Neural progenitor cell (in vitro differentiated cells): ENCODE measurements around the gene OXSR1. TPM values are rescaled to one million over a fixed set of nuclear protein-coding genes. Genes with fewer than 3 reads are reported as not detected.

Experiments used
- DNase-seq: peaks from one replicate; pipeline ENCODE4 v3.0.0-alpha.2; 2016; ENCODE audit warnings: low spot score
- H2AFZ ChIP-seq: fragments of 200-600 bp; sonication (generic); replicated peaks from 2 replicates; pipeline ENCODE4 v1.6.1; 2016; ENCODE audit warnings: antibody characterized with exemption
- H3F3A ChIP-seq: fragments of 200-600 bp; sonication (generic); 2 replicates; pipeline ENCODE4 v1.6.1; 2016; ENCODE audit warnings: antibody characterized with exemption, low read depth
- H3K27ac ChIP-seq: fragments of 200-600 bp; sonication (generic); 2 replicates; pipeline ENCODE4 v1.5.1; 2016; ENCODE audit warnings: mild to moderate bottlenecking
- H3K27me3 ChIP-seq: fragments of 200-600 bp; sonication (generic); 2 replicates; pipeline ENCODE4 v1.6.1; 2016; ENCODE audit warnings: mild to moderate bottlenecking, moderate library complexity
- H3K36me3 ChIP-seq: fragments of 200-600 bp; sonication (generic); 2 replicates; pipeline ENCODE4 v1.5.1; 2016
- H3K4me1 ChIP-seq: fragments of 200-600 bp; sonication (generic); 2 replicates; pipeline ENCODE4 v1.6.1; 2016; ENCODE audit warnings: mixed run types
- H3K4me2 ChIP-seq: fragments of 200-600 bp; sonication (generic); 2 replicates; pipeline ENCODE4 v1.6.1; 2016
- H3K4me3 ChIP-seq: fragments of 200-600 bp; sonication (generic); 2 replicates; pipeline ENCODE4 v1.5.1; 2016
- H3K79me2 ChIP-seq: fragments of 200-600 bp; sonication (generic); 2 replicates; pipeline ENCODE4 v1.6.1; 2016; ENCODE audit warnings: low read depth
- H3K9ac ChIP-seq: fragments of 200-600 bp; sonication (generic); 2 replicates; pipeline ENCODE4 v1.6.1; 2016
- H3K9me3 ChIP-seq: fragments of 200-600 bp; sonication (generic); 2 replicates; pipeline ENCODE4 v1.5.1; 2016; ENCODE audit warnings: low read depth
- H4K20me1 ChIP-seq: fragments of 200-600 bp; sonication (generic); 2 replicates; pipeline ENCODE4 v1.6.1; 2016; ENCODE audit warnings: low read depth
- H3K27ac Mint-ChIP-seq: 3 replicates; pipeline ENCODE4 v1.8.0; 2021; ENCODE audit warnings: mixed read lengths
- H3K27me3 Mint-ChIP-seq: 2 replicates; pipeline ENCODE4 v1.8.0; 2022; ENCODE audit warnings: low read depth, mild to moderate bottlenecking, inconsistent platforms, moderate library complexity, mixed read lengths; ENCODE audit not compliant: insufficient read depth
- H3K36me3 Mint-ChIP-seq: 3 replicates; pipeline ENCODE4 v1.8.0; 2021; ENCODE audit warnings: mixed read lengths
- H3K4me1 Mint-ChIP-seq: 3 replicates; pipeline ENCODE4 v1.8.0; 2021; ENCODE audit warnings: mixed read lengths
- H3K4me3 Mint-ChIP-seq: 3 replicates; pipeline ENCODE4 v1.8.0; 2021; ENCODE audit warnings: mild to moderate bottlenecking, moderate library complexity, mixed read lengths
- H3K9me3 Mint-ChIP-seq: 3 replicates; pipeline ENCODE4 v1.8.0; 2020; ENCODE audit warnings: mixed read lengths
- CTCF ChIP-seq: fragments of 200-600 bp; sonication (generic); IDR thresholded peaks from 2 replicates; pipeline ENCODE4 v1.5.1; 2017; ENCODE audit warnings: antibody characterized with exemption, mild to moderate bottlenecking
- EZH2 ChIP-seq: fragments of 200-600 bp; sonication (generic); IDR thresholded peaks from 2 replicates; pipeline ENCODE4 v1.6.1; 2017; ENCODE audit warnings: antibody characterized with exemption, mild to moderate bottlenecking, moderate library complexity
- EZH2phosphoT487 ChIP-seq: fragments of 200-600 bp; sonication (generic); IDR thresholded peaks from 2 replicates; pipeline ENCODE4 v1.6.1; 2017; ENCODE audit warnings: antibody characterized with exemption
- total RNA-seq: library from RNA; depleted of rRNA; stranded (reverse); fragments of >200 nt; gene quantifications from 2 replicates; pipeline ENCODE4 v1.2.3, GENCODE V29; 2015; ENCODE audit warnings: low replicate concordance

OXSR1 gene
- total RNA-seq, 1 donor from 2014 or later: 65.8 TPM

- H3K27me3 ChIP-seq: no peaks in the 10 kb centered on the region
- TF ChIP-seq EZH2: no peak
- no peaks in the 10 kb centered on the region for H3K36me3 Mint-ChIP-seq
- H3K4me1 Mint-ChIP-seq: no peaks in the 10 kb centered on the region
- H3K9me3 ChIP-seq: no peaks in the 10 kb centered on the region
- no peaks in the 10 kb centered on the region for H4K20me1 ChIP-seq
- H3K79me2 ChIP-seq: no peaks in the 10 kb centered on the region
- no peak for DNase-seq
- H3K27me3 Mint-ChIP-seq: peaks cover 3% of the 10 kb centered on the region
- H3K4me3 Mint-ChIP-seq: no peak overlapping the region
- H3F3A ChIP-seq: no peaks in the 10 kb centered on the region
- H3K27ac ChIP-seq: no peak overlapping the region
- no peaks in the 10 kb centered on the region for H3K36me3 ChIP-seq
- H2AFZ ChIP-seq: no peak overlapping the region
- no peak overlapping the region for H3K9ac ChIP-seq
- no peak overlapping the region for H3K4me3 ChIP-seq
- no peaks in the 10 kb centered on the region for H3K9me3 Mint-ChIP-seq
- no peak overlapping the region for H3K4me2 ChIP-seq
- no peak overlapping the region for H3K27ac Mint-ChIP-seq
- no peaks in the 10 kb centered on the region for H3K4me1 ChIP-seq
Measured at GRCh38 chr3:38152609-38153008, 12.7 kb upstream of the OXSR1 start.

GRCh38 chr3:38153221-38153620, 12.1 kb upstream of the OXSR1 start:
- Histone ChIP-seq H3K27ac (no peak overlapping the region), H3K36me3 (no peaks in the 10 kb centered on the region), H2AFZ (no peak overlapping the region)

GRCh38 chr3:38154033-38154494, 11.3 kb upstream of the OXSR1 start:
- no peak overlapping the region for H2AFZ ChIP-seq
- H3K9ac ChIP-seq: no peak overlapping the region
- Mint-ChIP-seq H3K27ac (no peak overlapping the region), H3K9me3 (no peaks in the 10 kb centered on the region), H3K4me3 (no peak overlapping the region), H3K27me3 (peaks cover 3% of the 10 kb centered on the region), H3K36me3 (no peaks in the 10 kb centered on the region), H3K4me1 (no peaks in the 10 kb centered on the region)
- no peaks in the 10 kb centered on the region for H4K20me1 ChIP-seq
- H3F3A ChIP-seq: peaks cover 7% of the 10 kb centered on the region
- H3K4me3 ChIP-seq: no peak overlapping the region
- H3K4me1 ChIP-seq: peaks cover 8% of the 10 kb centered on the region
- TF ChIP-seq EZH2: no peak
- no peak for TF ChIP-seq CTCF
- no peak for TF ChIP-seq EZH2phosphoT487
- no peak for DNase-seq
- H3K36me3 ChIP-seq: no peaks in the 10 kb centered on the region
- no peak overlapping the region for H3K27ac ChIP-seq
- H3K9me3 ChIP-seq: no peaks in the 10 kb centered on the region
- no peaks in the 10 kb centered on the region for H3K27me3 ChIP-seq
- H3K79me2 ChIP-seq: no peaks in the 10 kb centered on the region
- H3K4me2 ChIP-seq: no peak overlapping the region

More at GRCh38 chr3:38153221-38153620, 12.1 kb upstream of the OXSR1 start:
- TF ChIP-seq CTCF: no peak
- no peak for TF ChIP-seq EZH2
- TF ChIP-seq EZH2phosphoT487: no peak
- no peak overlapping the region for H3K4me3 ChIP-seq
- no peaks in the 10 kb centered on the region for H3K9me3 ChIP-seq
- H3K9ac ChIP-seq: no peak overlapping the region
- H3K4me1 Mint-ChIP-seq: no peaks in the 10 kb centered on the region
- no peaks in the 10 kb centered on the region for H3K4me1 ChIP-seq
- H3K4me2 ChIP-seq: no peak overlapping the region
- no peaks in the 10 kb centered on the region for H3K79me2 ChIP-seq
- H3K27me3 Mint-ChIP-seq: peaks cover 3% of the 10 kb centered on the region
- H3F3A ChIP-seq: no peaks in the 10 kb centered on the region
- no peaks in the 10 kb centered on the region for H3K27me3 ChIP-seq
- DNase-seq: no peak
- H3K27ac Mint-ChIP-seq: no peak overlapping the region
- no peak overlapping the region for H3K4me3 Mint-ChIP-seq
- no peaks in the 10 kb centered on the region for H3K9me3 Mint-ChIP-seq
- H3K36me3 Mint-ChIP-seq: no peaks in the 10 kb centered on the region
- H4K20me1 ChIP-seq: no peaks in the 10 kb centered on the region

GRCh38 chr3:38154625-38155255, 10.6 kb upstream of the OXSR1 start:
- TF ChIP-seq EZH2phosphoT487: no peak
- TF ChIP-seq EZH2: no peak
- TF ChIP-seq CTCF: no peak
- H3K36me3 Mint-ChIP-seq: no peaks in the 10 kb centered on the region
- no peaks in the 10 kb centered on the region for H3K9me3 Mint-ChIP-seq
- no peak overlapping the region for H3K9ac ChIP-seq
- no peaks in the 10 kb centered on the region for H3K27me3 ChIP-seq
- no peaks in the 10 kb centered on the region for H3K9me3 ChIP-seq
- H3K27me3 Mint-ChIP-seq: peaks cover 4% of the 10 kb centered on the region
- H3K27ac Mint-ChIP-seq: no peak overlapping the region
- H3F3A ChIP-seq: peaks cover 11% of the 10 kb centered on the region
- no peak for DNase-seq
- H3K27ac ChIP-seq: no peak overlapping the region
- no peaks in the 10 kb centered on the region for H3K36me3 ChIP-seq
- H3K4me1 ChIP-seq: peaks cover 8% of the 10 kb centered on the region
- H2AFZ ChIP-seq: no peak overlapping the region
- no peaks in the 10 kb centered on the region for H3K79me2 ChIP-seq
- H4K20me1 ChIP-seq: no peaks in the 10 kb centered on the region
- no peak overlapping the region for H3K4me3 ChIP-seq
- H3K4me3 Mint-ChIP-seq: no peak overlapping the region
- no peaks in the 10 kb centered on the region for H3K4me1 Mint-ChIP-seq
- no peak overlapping the region for H3K4me2 ChIP-seq
